NCI-H2227 (cell line): Measurements from ENCODE around the gene TMEM225B.
A peak's percentile ranks its signal among the peaks of the same experiment; 100 is the strongest.
"Not testable (repeated sequence)": the region's sequence is repeated elsewhere in the genome, so short reads cannot be mapped to it uniquely, and the experiment has no call there.

Experiments
- DNase-seq: peaks from one replicate; lab custom pipeline; 2025; ENCODE audit not compliant: unreplicated experiment; lab: John Stamatoyannopoulos, UW

Gene TMEM225B

GRCh38 chr7:99579281-99579955 lies 18.6 kb upstream of the TMEM225B start:
- DNase-seq, result peak; percentile 29

DNA sequence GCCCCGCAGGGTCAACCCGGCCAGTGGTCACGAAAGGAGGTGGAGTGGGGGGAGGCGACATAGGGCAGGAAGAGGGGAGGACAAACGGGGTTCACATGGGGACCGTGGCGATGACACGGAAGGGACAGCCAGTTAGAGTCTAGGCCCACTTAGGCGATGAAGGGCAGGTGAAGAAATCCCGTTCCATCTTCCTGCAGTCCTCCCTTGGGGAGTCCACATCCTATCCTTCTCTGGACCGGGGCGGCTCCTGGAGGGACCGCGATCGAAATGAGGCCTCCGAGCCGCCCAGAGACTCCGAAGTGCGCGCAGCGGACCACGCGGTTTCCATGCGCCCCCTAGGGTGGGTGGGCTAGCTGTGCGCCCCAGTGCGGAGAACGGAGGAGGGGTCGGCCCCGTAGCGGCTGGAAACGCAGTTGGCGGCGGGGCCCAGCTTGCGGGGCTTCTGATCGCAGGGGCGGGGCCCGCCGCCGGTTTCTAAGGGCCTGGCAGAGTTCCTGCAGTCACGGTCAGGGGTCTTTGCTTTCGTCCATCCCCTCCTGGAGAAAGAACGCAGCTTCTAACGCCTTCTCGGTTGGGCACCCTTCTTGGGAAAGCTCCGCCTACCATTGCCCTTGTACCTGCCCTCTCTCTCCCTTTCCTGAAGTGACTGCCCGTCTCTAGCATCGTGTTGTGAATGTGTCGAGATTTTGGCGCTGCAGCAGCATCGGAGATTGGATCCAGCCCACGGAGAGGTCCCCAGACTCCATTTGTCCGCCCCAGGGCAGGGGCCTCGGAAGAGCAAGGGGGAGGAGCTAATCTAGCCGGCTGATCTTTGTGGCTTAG lies 17.9 kb upstream of the TMEM225B start:
- peak; percentile 90 for DNase-seq

DNA sequence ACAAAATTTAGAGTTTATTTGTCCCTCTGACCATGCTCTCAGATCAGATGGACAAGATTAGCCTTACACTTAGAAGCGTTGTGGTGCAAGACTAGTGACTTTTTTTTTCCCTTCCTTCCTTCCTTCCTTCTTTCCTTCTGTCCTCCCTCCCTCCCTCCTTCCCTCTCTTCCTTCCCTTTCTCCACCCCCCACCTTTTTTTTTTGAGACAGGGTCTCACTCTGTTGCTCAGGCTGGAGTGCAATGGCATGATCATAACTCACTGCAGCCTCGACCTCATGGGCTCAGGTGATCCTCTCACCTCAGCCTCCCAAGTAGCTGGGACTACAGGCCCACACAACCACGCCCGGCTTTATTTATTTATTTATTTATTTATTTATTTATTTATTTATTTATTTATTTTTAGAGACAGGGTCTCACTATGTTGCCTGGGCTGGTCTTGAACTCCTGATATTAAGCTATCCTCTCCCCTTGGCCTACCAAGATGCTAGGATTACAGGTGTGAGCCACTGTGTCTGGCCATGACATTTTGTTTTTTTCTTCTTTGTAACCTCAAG lies 17.2 kb upstream of the TMEM225B start:
- not testable (repeated sequence) for DNase-seq

GRCh38 chr7:99588868-99589267 lies 9.2 kb upstream of the TMEM225B start:
- no peak for DNase-seq

GRCh38 chr7:99594948-99595745 lies 2.9 kb upstream of the TMEM225B start:
- no peak for DNase-seq

- no peak for DNase-seq
These were observed 1.6 kb upstream of the TMEM225B start for GRCh38 chr7:99596408-99596955.

GRCh38 chr7:99599836-99600235 lies 1.8 kb downstream of the TMEM225B start:
- no peak for DNase-seq

- DNase-seq, result no peak
These were observed 3.7 kb downstream of the TMEM225B start for GRCh38 chr7:99601656-99602310.

GRCh38 chr7:99605527-99605926 lies 7.5 kb downstream of the TMEM225B start:
- DNase-seq, result no peak

GRCh38 chr7:99606531-99606930 lies 8.5 kb downstream of the TMEM225B start:
- DNase-seq, result no peak

GRCh38 chr7:99607548-99607947 lies 9.5 kb downstream of the TMEM225B start:
- DNase-seq, result no peak

DNA sequence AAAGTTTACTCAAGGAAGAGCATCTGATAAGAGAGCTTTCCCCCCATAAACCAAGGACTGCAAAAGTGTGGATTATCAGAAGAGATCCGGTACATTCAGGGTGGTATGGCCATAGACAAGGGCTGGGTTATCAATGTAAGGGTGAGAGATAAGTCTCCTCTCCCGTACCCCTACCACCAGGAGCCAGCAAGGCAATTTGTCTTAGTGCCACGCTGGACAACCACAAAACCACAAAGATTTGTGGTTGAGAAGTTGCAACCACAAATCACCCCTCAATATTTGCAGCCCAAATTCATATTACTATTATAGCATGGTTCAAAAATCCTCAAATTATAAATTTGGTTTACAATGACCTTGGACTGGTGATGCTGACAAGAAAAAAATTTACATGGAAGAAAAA lies 16.4 kb downstream of the TMEM225B start:
- DNase-seq, result no peak

- peak; percentile 7 for DNase-seq
These were observed 17.9 kb downstream of the TMEM225B start for GRCh38 chr7:99615989-99616358.

DNA sequence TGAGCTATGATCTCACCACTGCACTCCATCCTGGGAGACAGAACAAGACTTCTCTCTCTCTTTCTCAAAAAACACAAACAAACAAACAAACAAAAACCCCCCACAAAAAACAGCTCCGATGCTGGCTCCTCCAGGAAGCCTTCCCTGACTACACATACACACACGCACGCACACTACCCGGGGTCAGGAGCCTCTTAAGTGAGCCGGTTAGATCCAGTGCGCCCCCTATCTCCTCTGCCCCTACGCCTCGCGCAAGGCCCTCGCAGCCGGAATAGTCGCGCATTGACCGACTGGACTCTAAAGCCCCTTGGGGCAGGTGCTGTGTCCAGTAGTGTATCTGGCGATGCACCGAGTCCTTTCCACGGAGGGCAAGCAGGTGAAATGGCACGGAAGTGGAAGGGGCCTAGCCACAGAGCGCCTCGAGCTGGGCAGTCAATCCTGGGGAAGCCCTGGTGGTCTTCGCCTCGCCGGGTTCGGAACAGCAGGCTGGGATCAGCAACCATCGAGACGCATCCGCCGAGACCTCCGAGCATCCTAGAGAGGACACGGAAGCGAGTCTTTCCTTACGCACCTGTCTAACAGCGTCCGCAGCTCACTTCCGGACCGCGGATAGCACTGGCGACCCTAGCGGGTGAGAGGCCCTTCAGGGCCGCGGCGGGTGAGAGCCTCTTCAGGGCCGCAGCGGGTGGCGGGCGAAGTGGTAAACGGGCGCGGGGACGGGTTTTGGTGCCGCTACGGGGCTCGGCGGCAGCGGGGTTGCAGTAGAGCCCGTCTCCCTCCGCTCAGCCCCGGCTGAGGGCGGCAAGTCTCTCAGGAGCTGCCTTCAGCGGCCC lies 18.5 kb downstream of the TMEM225B start, which contains the start of gene ZSCAN25:
Gene ZSCAN25, plus strand, starts transcription at position 588 of the 833 bp plus-strand sequence. CDS start 2,661 bp downstream, outside the sequence.
- DNase-seq, result peak; percentile 98

GRCh38 chr7:99617192-99617781 lies 19.2 kb downstream of the TMEM225B start:
- DNase-seq, result no peak

- DNase-seq, result no peak
These were observed 20.7 kb downstream of the TMEM225B start for GRCh38 chr7:99618726-99619125.

DNA sequence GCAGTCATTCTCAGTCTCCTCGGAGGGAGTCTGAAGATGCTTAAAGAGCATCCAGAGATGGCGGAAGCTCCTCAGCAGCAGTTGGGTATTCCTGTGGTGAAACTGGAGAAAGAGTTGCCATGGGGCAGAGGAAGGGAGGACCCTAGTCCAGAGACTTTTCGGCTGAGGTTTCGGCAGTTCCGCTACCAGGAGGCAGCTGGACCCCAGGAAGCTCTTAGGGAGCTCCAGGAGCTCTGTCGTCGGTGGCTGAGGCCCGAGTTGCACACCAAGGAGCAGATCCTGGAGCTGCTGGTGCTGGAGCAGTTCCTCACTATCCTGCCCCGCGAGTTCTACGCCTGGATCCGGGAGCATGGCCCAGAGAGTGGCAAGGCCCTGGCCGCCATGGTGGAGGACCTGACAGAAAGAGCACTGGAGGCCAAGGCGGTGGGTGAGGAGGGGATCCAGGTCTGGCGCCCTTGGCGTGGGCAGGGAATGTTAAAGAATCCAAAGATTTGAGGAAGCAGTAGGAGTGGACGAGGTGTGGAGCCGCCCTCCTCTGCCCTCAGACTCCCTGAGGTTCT lies 21.6 kb downstream of the TMEM225B start:
- DNase-seq, result no peak

GRCh38 chr7:99621271-99621670 lies 23.2 kb downstream of the TMEM225B start:
- DNase-seq, result no peak

GRCh38 chr7:99622596-99622995 lies 24.5 kb downstream of the TMEM225B start:
- DNase-seq, result no peak
